Duodenal mucosa (tissue), 2 donors: ENCODE measurements around the gene COA3.

ENCODE experiments used
- H3K27ac ChIP-seq: one replicate; pipeline ENCODE4 v1.7.0; 2013; ENCODE audit warnings: low read depth, low read length
- H3K27me3 ChIP-seq, 2 donors: one replicate each; pipeline ENCODE4 v1.7.0; 2013; ENCODE audit warnings: low read length in 2 of 2, control low read depth in 1 of 2; ENCODE audit not compliant: insufficient read depth in 2 of 2, control insufficient read depth in 1 of 2
- H3K36me3 ChIP-seq, 2 donors: one replicate each; pipeline ENCODE4 v1.7.0; 2013; ENCODE audit warnings: low read length in 2 of 2, control low read depth in 1 of 2; ENCODE audit not compliant: insufficient read depth in 2 of 2, control insufficient read depth in 1 of 2
- H3K4me1 ChIP-seq, 2 donors: one replicate each; pipeline ENCODE4 v1.7.0; 2013; ENCODE audit warnings: low read length in 2 of 2, control low read depth in 1 of 2; ENCODE audit not compliant: insufficient read depth in 2 of 2, control insufficient read depth in 1 of 2
- H3K4me3 ChIP-seq, 2 donors: one replicate each; pipeline ENCODE4 v1.7.0; 2013; ENCODE audit warnings: low read length in 2 of 2, low read depth in 1 of 2
- H3K9ac ChIP-seq, 2 donors: one replicate each; pipeline ENCODE4 v1.7.0; 2013; ENCODE audit warnings: low read length in 2 of 2, low read depth in 1 of 2
- H3K9me3 ChIP-seq, 2 donors: one replicate each; pipeline ENCODE4 v1.7.0; 2013; ENCODE audit warnings: low read length in 2 of 2, control low read depth in 1 of 2; ENCODE audit not compliant: control insufficient read depth in 1 of 2

COA3 gene

GRCh38 chr17:42754782-42755181 lies 43.7 kb downstream of the COA3 start:
- no peak overlapping the region for H3K27ac ChIP-seq
- no peak overlapping the region for H3K9ac ChIP-seq
- H3K4me3 ChIP-seq = no peak overlapping the region
- peaks cover 0 to 4% of the 10 kb centered on the region in 2 donors for H3K27me3 ChIP-seq
- H3K36me3 ChIP-seq = no peaks in the 10 kb centered on the region
- no peaks in the 10 kb centered on the region for H3K9me3 ChIP-seq
- peaks cover 0 to 3% of the 10 kb centered on the region in 2 donors for H3K4me1 ChIP-seq

GRCh38 chr17:42751628-42752027 lies 46.9 kb downstream of the COA3 start:
- Histone ChIP-seq H3K27ac (no peak overlapping the region), H3K4me1 (peaks cover 0 to 3% of the 10 kb centered on the region in 2 donors), H3K9ac (no peak overlapping the region), H3K36me3 (no peaks in the 10 kb centered on the region), H3K9me3 (no peaks in the 10 kb centered on the region), H3K27me3 (peaks cover 0 to 4% of the 10 kb centered on the region in 2 donors), H3K4me3 (no peak overlapping the region)

GRCh38 chr17:42750739-42751344 lies 47.7 kb downstream of the COA3 start:
- H3K36me3 ChIP-seq = no peaks in the 10 kb centered on the region
- H3K9ac ChIP-seq = no peak overlapping the region
- peaks cover 0 to 3% of the 10 kb centered on the region in 2 donors for H3K4me1 ChIP-seq
- no peak overlapping the region for H3K4me3 ChIP-seq
- no peak overlapping the region for H3K27ac ChIP-seq
- H3K27me3 ChIP-seq = peaks cover 0 to 4% of the 10 kb centered on the region in 2 donors
- no peaks in the 10 kb centered on the region for H3K9me3 ChIP-seq

- no peak overlapping the region for H3K27ac ChIP-seq
- peaks cover 4 to 10% of the 10 kb centered on the region in 2 donors for H3K4me1 ChIP-seq
- no peak overlapping the region for H3K9ac ChIP-seq
- H3K36me3 ChIP-seq = no peaks in the 10 kb centered on the region
- no peak overlapping the region for H3K4me3 ChIP-seq
- no peaks in the 10 kb centered on the region for H3K9me3 ChIP-seq
- peaks cover 0 to 4% of the 10 kb centered on the region in 2 donors for H3K27me3 ChIP-seq
These were observed 49.4 kb downstream of the COA3 start for GRCh38 chr17:42748908-42749798.

GRCh38 chr17:42748202-42748907 lies 50.1 kb downstream of the COA3 start:
- Histone ChIP-seq H3K9ac (no peak overlapping the region), H3K4me1 (peaks cover 10 to 18% of the 10 kb centered on the region in 2 donors), H3K27me3 (peaks cover 0 to 4% of the 10 kb centered on the region in 2 donors), H3K9me3 (no peaks in the 10 kb centered on the region), H3K27ac (no peak overlapping the region), H3K4me3 (no peak overlapping the region), H3K36me3 (no peaks in the 10 kb centered on the region)
